Stomach (tissue), 4 donors: ENCODE measurements around the gene KMT2E.

Experiments used
- CTCF ChIP-seq, 7 experiments: fragments of 450-650 bp in 4 of 7; fragments of 200-600 bp in 3 of 7; sonication (generic) in 3 of 7; IDR thresholded peaks; one replicate each; pipeline ENCODE4 v1.5.1; 2016 to 2019; ENCODE audit warnings: antibody characterized with exemption in 7 of 7, control low read depth in 2 of 7, mild to moderate bottlenecking in 1 of 7
- EP300 ChIP-seq: sonication (generic); formaldehyde crosslinking; IDR thresholded peaks from one replicate; pipeline ENCODE4 v1.6.1; 2017; ENCODE audit warnings: antibody characterized with exemption
- POLR2A ChIP-seq, 4 donors: fragments of 450-650 bp; IDR thresholded peaks; one replicate each; pipeline ENCODE4 v1.6.1; 2016; ENCODE audit warnings: antibody characterized with exemption in 4 of 4, control low read depth in 2 of 4, mild to moderate bottlenecking in 1 of 4, moderate library complexity in 1 of 4

- TF ChIP-seq CTCF (IDR thresholded peaks at IDR 0.05), result no peak
- no peak for TF ChIP-seq POLR2A (IDR thresholded peaks at IDR 0.05)
- no peak for TF ChIP-seq EP300
Measured at GRCh38 chr7:105016068-105016708, 2.2 kb downstream of the KMT2E start.
